ENCODE measurements around the gene NPAS1.

NPAS1 gene

GRCh38 chr19:47063874-47064273 is 44.2 kb downstream of the NPAS1 start:
- no peaks in the 10 kb centered on the region for H3K4me1 ChIP-seq (ENCODE audit: control insufficient read depth, insufficient read depth, low read length)
- no peaks in the 10 kb centered on the region for H3K9me3 ChIP-seq (ENCODE audit: control insufficient read depth, insufficient read depth, low read length)
- H3K4me3 ChIP-seq (ENCODE audit: low read depth, low read length): no peak overlapping the region
- no peaks in the 10 kb centered on the region for H3K27me3 ChIP-seq (ENCODE audit: control insufficient read depth, insufficient read depth, low read length)
- H3K36me3 ChIP-seq (ENCODE audit: control insufficient read depth, insufficient read depth, low read length): peaks cover 16% of the 10 kb centered on the region
- no peak overlapping the region for H3K9ac ChIP-seq (ENCODE audit: low read depth, low read length)

- H3K27me3 ChIP-seq (ENCODE audit: control insufficient read depth, insufficient read depth, low read length): no peaks in the 10 kb centered on the region
- H3K9ac ChIP-seq (ENCODE audit: low read depth, low read length): no peak overlapping the region
- H3K36me3 ChIP-seq (ENCODE audit: control insufficient read depth, insufficient read depth, low read length): peaks cover 28% of the 10 kb centered on the region
- no peaks in the 10 kb centered on the region for H3K9me3 ChIP-seq (ENCODE audit: control insufficient read depth, insufficient read depth, low read length)
- H3K4me1 ChIP-seq (ENCODE audit: control insufficient read depth, insufficient read depth, low read length): no peaks in the 10 kb centered on the region
- H3K4me3 ChIP-seq (ENCODE audit: low read depth, low read length): no peak overlapping the region
Observed at GRCh38 chr19:47065242-47065641, 45.6 kb downstream of the NPAS1 start.

- H3K4me3 ChIP-seq (ENCODE audit: low read depth, low read length): no peak overlapping the region
- H3K9me3 ChIP-seq (ENCODE audit: control insufficient read depth, insufficient read depth, low read length): no peaks in the 10 kb centered on the region
- no peak overlapping the region for H3K9ac ChIP-seq (ENCODE audit: low read depth, low read length)
- H3K27me3 ChIP-seq (ENCODE audit: control insufficient read depth, insufficient read depth, low read length): no peaks in the 10 kb centered on the region
- H3K4me1 ChIP-seq (ENCODE audit: control insufficient read depth, insufficient read depth, low read length): no peaks in the 10 kb centered on the region
- H3K36me3 ChIP-seq (ENCODE audit: control insufficient read depth, insufficient read depth, low read length): peaks cover 37% of the 10 kb centered on the region
Observed at GRCh38 chr19:47066376-47067214, 47.0 kb downstream of the NPAS1 start.

- Histone ChIP-seq H3K9me3 (ENCODE audit: control insufficient read depth, insufficient read depth, low read length) (no peaks in the 10 kb centered on the region), H3K36me3 (ENCODE audit: control insufficient read depth, insufficient read depth, low read length) (peaks cover 43% of the 10 kb centered on the region)
Observed at GRCh38 chr19:47067215-47067847, 47.7 kb downstream of the NPAS1 start.

DNA sequence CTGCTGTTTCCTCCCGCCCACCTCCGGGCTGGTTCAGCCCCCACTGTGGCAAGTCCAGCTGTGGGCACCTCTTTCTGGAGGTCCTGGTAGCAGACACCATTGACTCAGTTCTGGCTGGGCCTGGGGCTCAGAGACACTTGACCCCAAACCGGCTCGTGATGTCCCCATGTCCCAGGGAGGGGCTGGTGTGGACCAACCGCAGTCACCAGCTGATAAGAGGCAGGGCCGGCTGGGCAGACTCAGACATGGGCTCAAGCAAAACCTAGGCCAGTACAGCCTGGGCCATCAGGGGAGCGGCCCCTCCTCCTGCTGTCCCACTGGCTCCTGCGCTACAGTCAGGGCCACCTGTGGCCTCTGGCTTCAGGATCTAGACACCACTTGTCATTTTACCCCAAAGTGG is 48.6 kb downstream of the NPAS1 start:
- H3K4me3 ChIP-seq (ENCODE audit: low read depth, low read length): no peak overlapping the region
- H3K9me3 ChIP-seq (ENCODE audit: control insufficient read depth, insufficient read depth, low read length): no peaks in the 10 kb centered on the region
- H3K36me3 ChIP-seq (ENCODE audit: control insufficient read depth, insufficient read depth, low read length): peaks cover 43% of the 10 kb centered on the region
- no peaks in the 10 kb centered on the region for H3K27me3 ChIP-seq (ENCODE audit: control insufficient read depth, insufficient read depth, low read length)
- H3K9ac ChIP-seq (ENCODE audit: low read depth, low read length): no peak overlapping the region
- no peaks in the 10 kb centered on the region for H3K4me1 ChIP-seq (ENCODE audit: control insufficient read depth, insufficient read depth, low read length)

More at GRCh38 chr19:47067215-47067847, 47.7 kb downstream of the NPAS1 start:
- no peaks in the 10 kb centered on the region for H3K4me1 ChIP-seq (ENCODE audit: control insufficient read depth, insufficient read depth, low read length)
- no peaks in the 10 kb centered on the region for H3K27me3 ChIP-seq (ENCODE audit: control insufficient read depth, insufficient read depth, low read length)
- no peak overlapping the region for H3K9ac ChIP-seq (ENCODE audit: low read depth, low read length)
- no peak overlapping the region for H3K4me3 ChIP-seq (ENCODE audit: low read depth, low read length)

DNA sequence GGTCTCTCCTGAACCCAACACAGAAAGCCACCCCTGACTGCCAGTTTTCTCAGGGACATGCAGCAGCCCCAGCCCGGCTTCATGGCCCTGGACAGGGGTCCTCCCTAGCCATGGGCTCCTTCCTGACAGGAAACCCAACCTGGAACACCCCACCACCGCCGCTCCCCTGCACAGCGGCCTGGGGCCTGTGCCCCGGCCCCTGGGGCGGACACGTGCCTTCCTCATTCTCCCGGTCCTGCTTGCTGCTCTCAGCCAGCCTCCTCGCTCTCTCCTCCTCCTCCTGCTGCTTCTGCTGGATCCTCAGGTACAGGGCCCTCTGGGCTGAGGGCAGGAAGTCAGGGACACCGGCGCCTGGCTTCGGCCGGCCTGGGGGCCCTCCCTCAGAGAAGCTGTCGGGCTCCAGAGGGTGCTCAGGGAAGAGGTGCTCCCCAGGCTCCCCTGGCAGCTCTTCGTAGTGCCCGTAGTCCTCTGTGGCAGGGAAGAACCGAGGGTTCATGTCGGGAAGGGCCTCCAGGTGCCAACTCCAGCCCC is 49.3 kb downstream of the NPAS1 start:
- no peaks in the 10 kb centered on the region for H3K4me1 ChIP-seq (ENCODE audit: control insufficient read depth, insufficient read depth, low read length)
- H3K36me3 ChIP-seq (ENCODE audit: control insufficient read depth, insufficient read depth, low read length): peaks cover 43% of the 10 kb centered on the region
- no peak overlapping the region for H3K9ac ChIP-seq (ENCODE audit: low read depth, low read length)
- no peak overlapping the region for H3K4me3 ChIP-seq (ENCODE audit: low read depth, low read length)
- H3K27me3 ChIP-seq (ENCODE audit: control insufficient read depth, insufficient read depth, low read length): no peaks in the 10 kb centered on the region
- H3K9me3 ChIP-seq (ENCODE audit: control insufficient read depth, insufficient read depth, low read length): no peaks in the 10 kb centered on the region

DNA sequence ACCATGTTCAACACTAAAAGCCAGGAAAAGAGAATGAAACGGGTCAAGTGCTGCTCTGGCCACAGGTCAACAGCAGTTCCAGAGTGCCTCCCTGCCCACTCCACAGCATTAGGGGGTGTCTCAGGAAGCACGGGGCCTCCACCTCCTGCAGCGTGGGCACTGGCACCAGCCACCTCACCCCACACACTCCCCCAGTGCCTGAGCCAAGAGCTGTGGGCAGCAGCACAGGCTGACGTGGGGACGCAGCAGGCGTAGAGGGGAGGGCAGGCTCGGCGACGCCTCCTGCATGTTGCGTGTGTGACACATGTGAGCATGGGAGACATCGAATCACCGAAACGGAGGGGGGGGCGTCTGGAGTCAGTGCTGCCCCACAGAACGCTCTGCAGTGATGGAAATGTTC is 50.2 kb downstream of the NPAS1 start:
- H3K27me3 ChIP-seq (ENCODE audit: control insufficient read depth, insufficient read depth, low read length): no peaks in the 10 kb centered on the region
- H3K36me3 ChIP-seq (ENCODE audit: control insufficient read depth, insufficient read depth, low read length): peaks cover 49% of the 10 kb centered on the region
- no peak overlapping the region for H3K9ac ChIP-seq (ENCODE audit: low read depth, low read length)
- no peak overlapping the region for H3K4me3 ChIP-seq (ENCODE audit: low read depth, low read length)
- no peaks in the 10 kb centered on the region for H3K4me1 ChIP-seq (ENCODE audit: control insufficient read depth, insufficient read depth, low read length)
- no peaks in the 10 kb centered on the region for H3K9me3 ChIP-seq (ENCODE audit: control insufficient read depth, insufficient read depth, low read length)

- no peaks in the 10 kb centered on the region for H3K27me3 ChIP-seq (ENCODE audit: control insufficient read depth, insufficient read depth, low read length)
- peaks cover 51% of the 10 kb centered on the region for H3K36me3 ChIP-seq (ENCODE audit: control insufficient read depth, insufficient read depth, low read length)
- no peaks in the 10 kb centered on the region for H3K4me1 ChIP-seq (ENCODE audit: control insufficient read depth, insufficient read depth, low read length)
- H3K9me3 ChIP-seq (ENCODE audit: control insufficient read depth, insufficient read depth, low read length): no peaks in the 10 kb centered on the region
- H3K9ac ChIP-seq (ENCODE audit: low read depth, low read length): no peak overlapping the region
- H3K4me3 ChIP-seq (ENCODE audit: low read depth, low read length): no peak overlapping the region
Observed at GRCh38 chr19:47070756-47071155, 51.1 kb downstream of the NPAS1 start.

DNA sequence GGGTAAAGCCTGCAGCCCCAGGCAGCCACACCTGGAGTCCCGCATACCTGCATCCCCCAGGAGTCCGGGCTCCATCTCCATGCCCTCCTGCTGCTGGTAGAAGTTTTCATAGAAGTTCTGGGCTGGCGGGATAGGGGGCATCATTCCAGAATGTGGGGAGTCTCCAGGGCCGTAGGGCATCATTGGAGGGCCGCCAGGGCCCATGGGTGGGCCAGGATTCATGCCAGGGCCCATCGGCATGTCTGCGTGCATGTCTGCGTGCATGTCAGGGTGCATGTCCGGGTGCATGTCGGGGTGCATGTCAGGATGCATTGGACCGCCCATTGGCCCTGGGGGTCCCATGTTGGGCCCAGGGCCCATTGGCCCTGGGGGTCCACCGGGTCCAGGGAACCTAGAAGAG is 52.1 kb downstream of the NPAS1 start:
- Histone ChIP-seq H3K27me3 (ENCODE audit: control insufficient read depth, insufficient read depth, low read length) (no peaks in the 10 kb centered on the region), H3K9me3 (ENCODE audit: control insufficient read depth, insufficient read depth, low read length) (no peaks in the 10 kb centered on the region), H3K4me3 (ENCODE audit: low read depth, low read length) (no peak overlapping the region), H3K36me3 (ENCODE audit: control insufficient read depth, insufficient read depth, low read length) (peaks cover 51% of the 10 kb centered on the region), H3K4me1 (ENCODE audit: control insufficient read depth, insufficient read depth, low read length) (no peaks in the 10 kb centered on the region), H3K9ac (ENCODE audit: low read depth, low read length) (no peak overlapping the region)

GRCh38 chr19:47072323-47072722 is 52.7 kb downstream of the NPAS1 start:
- Histone ChIP-seq H3K36me3 (ENCODE audit: control insufficient read depth, insufficient read depth, low read length) (peaks cover 51% of the 10 kb centered on the region), H3K4me1 (ENCODE audit: control insufficient read depth, insufficient read depth, low read length) (no peaks in the 10 kb centered on the region), H3K27me3 (ENCODE audit: control insufficient read depth, insufficient read depth, low read length) (no peaks in the 10 kb centered on the region), H3K4me3 (ENCODE audit: low read depth, low read length) (no peak overlapping the region), H3K9ac (ENCODE audit: low read depth, low read length) (no peak overlapping the region), H3K9me3 (ENCODE audit: control insufficient read depth, insufficient read depth, low read length) (no peaks in the 10 kb centered on the region)

DNA sequence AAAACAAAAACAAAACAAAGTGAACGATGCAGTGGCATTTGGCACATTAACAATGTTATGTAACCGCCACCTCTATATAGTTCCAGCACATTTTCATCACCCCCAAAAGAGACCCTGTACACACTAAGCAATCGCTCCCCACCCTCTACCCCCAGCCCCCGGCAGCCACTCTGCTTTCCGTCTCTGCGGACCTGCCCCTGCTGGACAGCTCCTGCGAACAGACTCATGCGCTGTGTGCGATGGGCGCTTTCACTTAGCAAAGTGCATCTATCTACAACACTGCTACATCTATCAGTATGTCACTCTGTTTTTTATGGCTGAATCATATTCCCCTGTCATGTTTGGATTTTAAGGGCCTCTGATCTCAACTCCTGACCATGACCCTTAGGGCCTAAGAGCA is 53.9 kb downstream of the NPAS1 start:
- H3K9ac ChIP-seq (ENCODE audit: low read depth, low read length): peak overlapping the region; percentile 16
- H3K27me3 ChIP-seq (ENCODE audit: control insufficient read depth, insufficient read depth, low read length): no peaks in the 10 kb centered on the region
- no peak overlapping the region for H3K4me3 ChIP-seq (ENCODE audit: low read depth, low read length)
- H3K9me3 ChIP-seq (ENCODE audit: control insufficient read depth, insufficient read depth, low read length): no peaks in the 10 kb centered on the region
- no peaks in the 10 kb centered on the region for H3K4me1 ChIP-seq (ENCODE audit: control insufficient read depth, insufficient read depth, low read length)
- peaks cover 51% of the 10 kb centered on the region for H3K36me3 ChIP-seq (ENCODE audit: control insufficient read depth, insufficient read depth, low read length)

- Histone ChIP-seq H3K9me3 (ENCODE audit: control insufficient read depth, insufficient read depth, low read length) (no peaks in the 10 kb centered on the region), H3K36me3 (ENCODE audit: control insufficient read depth, insufficient read depth, low read length) (peaks cover 43% of the 10 kb centered on the region)
Observed at GRCh38 chr19:47074621-47075020, 55.0 kb downstream of the NPAS1 start.

More at GRCh38 chr19:47074621-47075020, 55.0 kb downstream of the NPAS1 start:
- no peak overlapping the region for H3K9ac ChIP-seq (ENCODE audit: low read depth, low read length)
- no peaks in the 10 kb centered on the region for H3K4me1 ChIP-seq (ENCODE audit: control insufficient read depth, insufficient read depth, low read length)
- no peaks in the 10 kb centered on the region for H3K27me3 ChIP-seq (ENCODE audit: control insufficient read depth, insufficient read depth, low read length)
- H3K4me3 ChIP-seq (ENCODE audit: low read depth, low read length): no peak overlapping the region

Data from iPS-15b (cell line).